ENCODE measurements around the gene ITM2A. TPM values are rescaled to one million over a fixed set of nuclear protein-coding genes. Genes with fewer than 3 reads are reported as not detected.

The ITM2A gene
- total RNA-seq = 76.8 TPM
- long read RNA-seq, transcript ITM2A-201 (6 exons, 1,641 nt) = major isoform, 33 of 37 reads
- long read RNA-seq, partial matches to known transcripts = 2 of 37 reads
- long read RNA-seq, other reads (novel, unspliced or antisense) = 1 of 37 reads

- peak; percentile 74 for ATAC-seq
- peak; percentile 74 for DNase-seq (ENCODE audit: missing footprints)
- intact Hi-C loops (cut with DNase I) = no loop called here
Observed at GRCh38 chrX:79366873-79367749, at the start of gene ITM2A. TSS of gene ITM2A (minus strand) at chrX:79367334. CDS start at chrX:79367215, 119 bp downstream.

DNA sequence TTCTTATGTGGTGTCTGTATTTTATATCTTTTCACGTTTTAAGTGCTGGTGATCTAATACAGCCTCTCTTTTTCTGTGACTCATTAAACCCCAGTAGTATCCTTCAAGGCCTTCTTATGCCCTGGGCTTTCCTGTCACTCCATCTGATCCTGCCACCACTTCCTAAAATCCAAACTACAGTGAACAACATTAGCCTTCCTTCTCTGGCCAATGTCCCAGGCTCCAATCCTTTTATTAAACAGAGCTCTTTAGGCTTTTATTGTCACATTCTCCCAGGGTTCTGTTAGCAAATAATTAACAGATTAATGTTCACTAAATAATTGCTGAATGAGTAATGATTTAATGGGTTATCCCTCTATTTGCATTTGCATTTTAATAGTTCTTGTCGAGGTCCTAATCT, 47.9 kb upstream of the ITM2A start:
- DNase-seq (ENCODE audit: missing footprints) (no peak), ATAC-seq (no peak)
- intact Hi-C loops (cut with DNase I) = loop anchor here (10.0 kb wide), 1 partner anchor 860 kb away; no protein-coding TSS in a partner anchor

DNA sequence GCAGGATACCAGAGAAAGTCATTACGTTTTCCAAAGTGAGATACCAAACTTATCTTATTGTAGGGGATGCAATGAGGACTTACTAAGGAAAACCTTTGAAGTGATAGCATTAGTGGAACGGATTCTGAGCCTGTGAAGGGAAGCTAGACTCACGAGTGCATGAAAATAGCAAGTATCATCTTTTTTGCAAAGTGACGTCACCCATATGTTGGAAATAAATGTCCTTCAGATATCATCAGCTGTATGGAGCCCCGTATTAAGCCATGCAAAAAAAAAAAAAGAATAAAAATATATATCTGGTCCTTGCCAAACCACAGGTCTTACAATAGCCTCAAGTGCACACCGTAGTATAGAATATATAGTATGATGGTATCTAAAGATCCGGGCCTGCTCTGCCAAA, 46.8 kb upstream of the ITM2A start:
- ATAC-seq = no peak

DNA sequence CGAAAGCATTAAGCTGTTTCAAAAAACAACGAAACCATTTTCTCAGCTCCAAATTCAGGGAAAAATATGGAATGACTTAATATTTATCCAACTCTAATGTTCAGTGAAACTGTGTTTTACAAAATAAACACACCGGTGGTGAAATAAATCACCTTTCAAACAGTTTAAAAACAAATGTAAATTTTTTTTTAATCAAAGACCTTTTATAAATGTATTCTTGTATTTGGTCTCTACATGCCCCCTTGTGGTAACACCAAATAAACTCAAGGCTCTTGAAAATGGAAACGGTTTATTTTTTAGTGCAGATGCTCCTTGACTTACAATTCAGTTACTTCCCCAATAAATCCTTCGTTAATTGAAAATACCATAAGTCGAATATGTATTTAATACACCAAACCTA, 45.8 kb upstream of the ITM2A start:
- intact Hi-C loops (cut with DNase I) = loop anchor here (5.0 to 10.0 kb wide), 2 partner anchors 141 to 858 kb away; no protein-coding TSS in a partner anchor
- ATAC-seq (no peak), DNase-seq (ENCODE audit: missing footprints) (no peak)

More for the DNA sequence above, 46.8 kb upstream of the ITM2A start:
- DNase-seq (ENCODE audit: missing footprints) = no peak
- intact Hi-C loops (cut with DNase I) = loop anchor here (5.0 to 10.0 kb wide), 2 partner anchors 142 to 859 kb away; no protein-coding TSS in a partner anchor

DNA sequence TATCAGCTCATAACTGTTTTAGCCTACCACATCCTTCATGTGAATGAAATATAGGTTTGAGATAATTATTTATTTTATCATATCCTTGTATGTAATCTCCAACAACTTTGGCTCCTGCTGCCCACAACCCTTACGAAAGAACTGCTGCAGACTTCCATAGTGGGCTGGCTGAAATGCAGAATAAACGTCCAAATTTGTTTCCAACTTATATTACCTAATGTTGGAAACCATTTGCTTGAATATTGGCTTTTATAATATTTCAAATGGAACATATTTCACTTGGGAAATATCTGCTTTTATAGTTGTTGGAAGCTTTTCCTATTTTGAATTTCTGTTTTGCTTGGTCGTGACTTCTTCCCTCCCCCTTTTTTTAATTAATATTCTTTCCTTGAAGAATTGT, 45.0 kb upstream of the ITM2A start:
- intact Hi-C loops (cut with DNase I) = loop anchor here (5.0 to 10.0 kb wide), 2 partner anchors 140 to 857 kb away; no protein-coding TSS in a partner anchor
- DNase-seq (ENCODE audit: missing footprints) (no peak), ATAC-seq (no peak)

GRCh38 chrX:79409657-79410056, 42.5 kb upstream of the ITM2A start:
- intact Hi-C loops (cut with DNase I) = loop anchor here (5.0 to 10.0 kb wide), 2 partner anchors 137 to 855 kb away; no protein-coding TSS in a partner anchor
- no peak for DNase-seq (ENCODE audit: missing footprints)
- no peak for ATAC-seq

DNA sequence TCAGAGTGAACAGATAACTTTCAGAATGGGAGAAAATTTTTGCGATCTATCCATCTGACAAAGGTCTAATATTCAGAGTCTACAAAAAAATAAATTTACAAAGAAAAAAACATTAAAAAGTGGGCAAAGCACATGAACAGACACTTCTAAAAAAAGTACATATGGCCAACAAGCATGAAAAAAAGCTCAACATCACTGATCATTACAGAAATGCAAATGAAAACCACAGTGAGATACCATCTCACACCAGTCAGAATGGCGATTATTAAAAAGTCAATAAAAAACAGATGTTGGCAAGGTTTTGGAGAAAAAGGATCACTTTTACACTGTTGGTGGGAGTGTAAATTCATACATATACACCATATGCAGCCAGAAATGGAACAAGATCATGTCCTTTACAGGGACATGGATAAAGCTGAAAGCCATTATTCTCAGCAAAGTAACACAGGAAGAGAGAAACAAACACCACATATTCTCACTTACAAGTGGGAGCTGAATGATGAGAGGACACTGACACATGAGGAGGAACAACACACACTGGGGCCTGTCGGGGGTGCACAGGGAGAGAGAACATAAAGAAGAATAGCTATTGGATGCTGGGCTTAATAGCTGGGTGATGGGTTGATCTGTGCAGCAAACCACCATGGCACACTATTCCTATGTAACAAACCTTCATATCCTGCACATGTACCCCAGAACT, 41.6 kb upstream of the ITM2A start:
- DNase-seq (ENCODE audit: missing footprints) = no peak
- ATAC-seq = no peak
- intact Hi-C loops (cut with DNase I) = no loop called here

DNA sequence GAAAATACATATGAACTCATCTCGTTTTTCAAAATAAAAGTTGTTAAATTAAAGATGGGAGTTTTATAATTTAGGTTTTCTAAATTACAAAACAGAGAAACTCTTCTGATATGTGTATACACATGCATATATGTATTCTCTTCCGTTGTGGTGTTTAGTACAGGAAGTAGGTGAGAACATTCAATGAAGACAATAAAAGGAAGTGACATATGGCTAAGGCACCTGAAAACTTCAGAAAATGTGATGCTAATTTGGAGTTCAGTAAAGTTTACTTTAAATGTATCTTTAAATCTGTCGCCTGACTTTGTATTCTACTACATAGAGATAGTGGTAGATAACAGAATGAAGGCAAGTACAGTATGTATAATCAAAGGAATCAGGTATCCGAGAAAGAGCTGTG, 33.5 kb upstream of the ITM2A start:
- no peak for ATAC-seq
- intact Hi-C loops (cut with DNase I) = no loop called here
- DNase-seq (ENCODE audit: missing footprints) = no peak

- no peak for ATAC-seq
- intact Hi-C loops (cut with DNase I) = no loop called here
- DNase-seq (ENCODE audit: missing footprints) = no peak
Observed at GRCh38 chrX:79375340-79375739, 8.2 kb upstream of the ITM2A start.

- DNase-seq (ENCODE audit: missing footprints) = no peak
- ATAC-seq = no peak
- intact Hi-C loops (cut with DNase I) = no loop called here
Observed at GRCh38 chrX:79371640-79372039, 4.5 kb upstream of the ITM2A start.

GRCh38 chrX:79371101-79371500, 4.0 kb upstream of the ITM2A start:
- intact Hi-C loops (cut with DNase I) = no loop called here
- ATAC-seq = no peak

DNA sequence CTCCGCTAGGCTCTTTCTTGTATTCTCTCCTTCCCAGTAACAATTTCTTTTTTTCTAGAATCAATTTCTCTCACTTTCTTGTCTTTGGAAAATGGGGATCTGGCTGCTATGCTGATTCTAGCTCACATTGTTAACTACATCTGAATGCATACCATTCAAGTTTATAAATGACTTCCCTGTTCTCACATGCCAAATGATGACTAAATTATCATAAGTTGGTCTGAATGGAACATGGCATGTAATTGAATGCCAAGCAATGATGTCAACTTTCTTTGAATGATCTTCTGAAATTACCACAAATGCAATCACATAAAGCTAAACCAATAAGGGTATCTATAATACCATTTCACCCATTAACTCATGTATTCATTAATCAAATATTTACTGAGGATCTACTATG, 2.7 kb upstream of the ITM2A start:
- DNase-seq (ENCODE audit: missing footprints) (no peak), ATAC-seq (no peak)
- intact Hi-C loops (cut with DNase I) = no loop called here

More at GRCh38 chrX:79371101-79371500, 4.0 kb upstream of the ITM2A start:
- DNase-seq (ENCODE audit: missing footprints) = no peak

DNA sequence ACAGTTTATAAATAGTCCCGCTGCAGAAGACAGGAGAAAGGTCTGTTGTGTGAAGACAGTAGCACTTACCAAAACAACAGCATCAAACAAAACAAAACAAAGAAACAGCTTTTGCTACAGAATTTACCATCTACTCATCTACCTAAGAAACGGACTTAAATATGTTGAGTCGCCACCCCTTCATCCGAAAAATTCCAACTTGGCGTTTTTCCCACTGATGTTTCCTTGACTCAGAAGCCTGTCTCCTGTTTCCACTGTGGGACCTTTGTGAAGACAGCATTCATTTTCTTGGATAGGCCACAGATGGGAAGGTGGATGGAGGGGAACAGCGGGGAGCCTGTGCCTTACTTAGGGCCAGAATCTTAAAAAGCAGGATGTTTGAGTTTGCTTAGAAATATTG, 1.3 kb upstream of the ITM2A start:
- DNase-seq (ENCODE audit: missing footprints) = no peak
- intact Hi-C loops (cut with DNase I) = no loop called here
- no peak for ATAC-seq

DNA sequence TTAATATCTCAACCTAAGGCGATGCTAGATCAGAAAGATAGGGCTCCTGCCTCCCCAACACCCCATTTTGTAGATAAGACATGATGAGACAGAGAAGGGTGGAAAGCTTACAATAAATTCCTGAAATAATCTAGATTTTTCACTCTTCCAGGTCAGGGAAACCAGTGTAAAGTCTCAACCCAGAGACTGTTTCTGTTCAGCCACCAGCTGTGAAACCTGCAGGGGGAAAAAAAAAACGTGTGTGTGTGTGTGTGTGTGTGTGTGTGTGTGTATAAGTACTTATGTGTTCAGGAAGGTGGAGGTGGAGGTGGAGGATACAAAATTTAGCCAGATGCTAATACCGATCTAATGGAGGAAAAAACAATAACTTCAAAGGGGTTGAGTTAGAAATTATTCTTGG, 773 bp upstream of the ITM2A start:
- ATAC-seq = no peak
- intact Hi-C loops (cut with DNase I) = no loop called here

GRCh38 chrX:79366556-79366872, 620 bp downstream of the ITM2A start:
- ATAC-seq (no peak), DNase-seq (ENCODE audit: missing footprints) (no peak)
- intact Hi-C loops (cut with DNase I) = no loop called here

More for the DNA sequence above, 773 bp upstream of the ITM2A start:
- DNase-seq (ENCODE audit: missing footprints) = no peak

GRCh38 chrX:79365591-79365990, 1.5 kb downstream of the ITM2A start:
- intact Hi-C loops (cut with DNase I) = no loop called here
- ATAC-seq (no peak), DNase-seq (ENCODE audit: missing footprints) (no peak)

- intact Hi-C loops (cut with DNase I) = no loop called here
- no peak for ATAC-seq
- no peak for DNase-seq (ENCODE audit: missing footprints)
Observed at GRCh38 chrX:79364306-79364705, 2.8 kb downstream of the ITM2A start.

GRCh38 chrX:79361192-79361870, 5.8 kb downstream of the ITM2A start:
- intact Hi-C loops (cut with DNase I) = no loop called here
- ATAC-seq = no peak

More at GRCh38 chrX:79361192-79361870, 5.8 kb downstream of the ITM2A start:
- DNase-seq (ENCODE audit: missing footprints) = no peak

Measured in Right ventricle myocardium inferior (tissue), 1 donor.